ENCODE measurements around the gene NEU3.
"Not testable (repeated sequence)": the region's sequence is repeated elsewhere in the genome, so short reads cannot be mapped to it uniquely, and the experiment has no call there.

The NEU3 gene

DNA sequence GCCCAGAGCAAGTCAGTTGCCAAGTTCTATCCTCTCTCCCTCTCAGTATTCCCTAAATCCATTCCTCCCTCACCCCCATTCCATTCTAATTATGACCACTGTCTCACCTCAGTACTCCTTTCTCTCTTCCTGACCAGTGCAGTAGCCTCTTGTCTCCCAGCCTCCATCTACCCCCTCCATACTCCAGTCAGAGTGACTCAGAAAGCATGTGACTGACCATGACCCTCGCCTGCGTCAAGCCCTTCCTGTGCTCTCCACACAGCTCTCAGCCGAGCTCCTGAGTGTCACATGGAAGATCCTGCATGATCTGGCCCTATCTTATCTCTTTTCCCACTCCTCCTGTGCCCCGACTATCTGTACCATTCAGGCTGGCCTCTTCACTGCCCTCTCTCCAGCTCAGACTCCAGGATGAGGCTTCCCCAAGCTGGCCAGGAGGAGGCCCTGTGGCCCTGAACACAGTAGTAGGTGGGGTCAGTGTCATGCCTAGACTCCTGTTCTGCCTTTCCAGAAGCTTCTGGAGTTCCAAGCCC, 42.6 kb downstream of the NEU3 start:
- DNase-seq = no peak

GRCh38 chr11:75031771-75032549, 43.2 kb downstream of the NEU3 start:
- DNase-seq = peak; percentile 48

DNA sequence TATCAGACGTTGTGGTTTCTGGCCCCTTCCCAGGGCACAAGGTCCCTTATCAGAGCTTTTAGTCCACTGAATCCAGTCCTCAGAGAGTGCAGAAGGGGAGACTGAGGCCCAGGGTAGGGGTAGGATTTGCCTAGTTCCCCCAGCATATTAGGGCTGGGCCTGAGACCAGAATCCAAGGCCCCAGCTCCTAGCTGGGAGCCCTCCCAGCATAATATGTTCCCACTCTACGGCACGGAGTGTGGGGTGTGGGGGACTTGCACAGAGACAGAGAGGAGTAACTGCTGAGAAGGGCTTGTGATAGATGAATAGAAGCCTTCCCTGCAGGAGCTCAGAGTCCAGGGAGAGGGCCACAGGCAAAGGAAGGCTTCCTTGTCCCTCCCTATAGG, 43.8 kb downstream of the NEU3 start:
- DNase-seq = no peak

DNA sequence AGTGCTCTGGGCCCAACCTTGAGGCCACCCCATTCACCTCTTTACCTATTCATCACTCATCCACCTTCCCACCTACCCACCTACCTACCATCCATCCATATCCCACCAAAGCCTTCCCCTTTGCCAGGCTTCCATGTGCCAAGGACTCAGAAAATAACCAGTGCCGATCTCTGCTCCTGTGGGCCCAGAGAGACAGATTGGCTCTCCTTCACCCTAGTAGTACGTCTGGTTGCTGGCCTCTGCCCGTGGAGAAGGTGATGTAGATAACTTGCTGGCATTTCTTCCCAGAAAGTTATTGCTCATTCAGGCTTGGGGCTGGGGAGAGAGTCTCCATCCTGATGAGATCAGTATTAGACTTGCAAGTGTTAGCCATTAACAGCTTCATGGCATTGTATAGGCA, 45.2 kb downstream of the NEU3 start:
- DNase-seq = no peak

GRCh38 chr11:75035256-75035655, 46.5 kb downstream of the NEU3 start:
- DNase-seq = no peak

- DNase-seq = no peak
Observed at GRCh38 chr11:75035911-75036565, 47.3 kb downstream of the NEU3 start.

GRCh38 chr11:75040167-75040770, 51.5 kb downstream of the NEU3 start:
- DNase-seq = no peak

DNA sequence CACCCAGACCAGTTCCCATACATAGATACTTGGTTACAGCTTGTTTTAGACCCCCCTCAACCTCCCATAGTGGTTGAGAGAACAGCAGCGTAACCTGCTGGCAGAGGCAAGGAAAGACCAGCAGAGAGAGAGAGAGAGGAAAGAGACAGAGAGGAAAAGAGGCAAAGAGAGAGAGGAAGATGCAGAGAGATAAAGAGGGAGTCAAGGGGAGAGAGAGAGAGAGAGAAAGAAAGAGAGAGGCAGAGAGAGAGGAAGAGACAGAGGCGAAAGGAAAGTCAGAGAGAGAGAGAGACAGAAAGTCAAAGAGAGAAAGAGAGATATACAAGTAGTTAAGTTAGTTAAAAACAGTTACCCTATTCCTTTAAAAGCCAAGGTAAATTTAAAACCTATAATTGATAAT, 52.5 kb downstream of the NEU3 start:
- no peak for DNase-seq

DNA sequence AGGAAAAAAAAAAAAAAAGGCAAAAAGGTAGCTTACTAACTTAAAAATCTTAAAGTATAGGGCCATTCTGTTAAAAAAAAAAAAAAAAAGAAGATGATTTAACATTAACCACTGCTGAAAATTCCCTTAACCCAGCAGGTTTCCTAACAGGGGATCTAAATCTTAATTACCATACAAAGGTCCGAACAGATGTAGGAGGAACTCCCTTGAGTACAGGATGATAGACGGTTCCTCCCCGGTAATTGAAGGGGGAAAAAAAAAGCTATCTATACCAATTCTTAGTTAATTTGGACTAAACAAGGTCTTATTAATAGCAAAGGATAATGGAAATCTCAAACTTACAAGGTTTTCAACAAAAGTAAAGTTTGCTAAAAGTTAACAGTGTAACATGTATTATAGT, 53.1 kb downstream of the NEU3 start:
- not testable (repeated sequence) for DNase-seq

DNA sequence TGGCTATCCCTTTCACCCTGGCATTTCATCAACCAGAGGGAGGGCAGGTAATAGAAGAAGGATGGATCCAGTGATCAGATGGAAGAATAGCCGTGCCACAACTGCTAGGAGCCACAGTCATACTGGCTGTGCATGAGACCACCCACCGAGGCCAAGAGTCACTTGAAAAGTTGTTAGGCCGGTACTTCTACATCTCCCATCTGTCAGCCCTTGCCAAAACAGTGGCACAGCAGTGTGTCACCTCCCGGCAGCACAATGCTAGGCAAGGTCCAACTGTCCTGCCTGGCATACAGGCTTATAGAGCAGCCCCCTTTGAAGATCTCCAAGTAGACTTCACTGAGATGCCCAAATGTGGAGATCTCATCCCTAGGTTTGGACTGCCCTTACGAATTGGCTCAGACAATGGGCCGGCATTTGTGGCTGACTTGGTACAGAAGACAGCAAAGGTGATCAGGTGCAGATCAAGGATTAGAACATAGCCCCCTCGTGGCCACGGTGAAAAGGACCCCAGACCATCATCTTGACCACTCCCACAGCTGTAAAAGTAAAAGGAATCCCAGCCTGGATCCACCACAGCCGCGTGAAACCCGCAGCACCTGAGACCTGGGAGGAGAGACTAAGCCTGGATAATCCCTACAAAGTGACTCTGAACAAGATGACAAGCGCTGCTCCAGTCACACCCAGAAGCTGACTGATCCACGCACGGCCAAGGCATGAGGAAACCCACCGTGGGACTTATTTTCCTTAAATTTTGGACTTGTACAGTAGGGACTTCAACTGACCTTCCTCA, 55.8 kb downstream of the NEU3 start:
- DNase-seq = not testable (repeated sequence)

- DNase-seq = not testable (repeated sequence)
Observed at GRCh38 chr11:75046668-75047067, 57.9 kb downstream of the NEU3 start.

GRCh38 chr11:75047191-75047590, 58.5 kb downstream of the NEU3 start:
- DNase-seq = no peak

DNA sequence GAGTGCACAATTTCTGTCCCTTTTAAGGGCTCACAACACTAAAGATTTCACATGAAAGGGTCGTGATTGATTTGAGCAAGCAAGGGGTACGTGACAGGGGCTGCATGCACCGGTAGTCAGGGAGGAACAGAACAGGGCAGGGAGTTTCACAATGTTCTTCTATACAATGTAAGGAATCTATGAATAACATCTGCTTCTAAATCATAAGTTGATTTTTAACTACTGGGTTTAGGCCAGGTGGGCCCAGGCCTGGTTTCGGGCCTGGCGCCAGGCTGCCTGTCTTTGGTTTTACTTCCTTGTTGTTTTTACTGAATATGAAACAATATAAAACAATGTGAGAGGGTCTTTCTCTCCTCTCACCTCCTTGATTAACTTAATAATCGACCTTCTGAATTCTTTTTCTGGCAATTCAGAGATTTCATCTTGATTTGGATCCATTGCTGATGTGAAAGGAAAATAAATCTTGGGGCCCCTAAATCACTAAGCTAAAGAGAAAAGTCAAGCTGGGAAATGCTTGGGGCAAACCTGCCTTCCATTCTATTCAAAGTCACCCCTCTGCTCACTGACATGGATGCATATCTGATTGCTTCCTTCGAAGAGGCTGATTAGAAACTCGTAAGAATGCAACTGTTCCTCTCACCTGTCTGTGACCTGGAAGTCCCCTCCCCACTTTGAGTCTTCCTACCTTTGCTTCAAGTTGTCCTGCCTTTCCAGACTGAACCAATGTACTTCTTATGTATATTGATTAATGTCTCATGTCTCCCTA, 61.0 kb downstream of the NEU3 start:
- DNase-seq = not testable (repeated sequence)

- no peak for DNase-seq
Observed at GRCh38 chr11:75050516-75050915, 61.8 kb downstream of the NEU3 start.

DNA sequence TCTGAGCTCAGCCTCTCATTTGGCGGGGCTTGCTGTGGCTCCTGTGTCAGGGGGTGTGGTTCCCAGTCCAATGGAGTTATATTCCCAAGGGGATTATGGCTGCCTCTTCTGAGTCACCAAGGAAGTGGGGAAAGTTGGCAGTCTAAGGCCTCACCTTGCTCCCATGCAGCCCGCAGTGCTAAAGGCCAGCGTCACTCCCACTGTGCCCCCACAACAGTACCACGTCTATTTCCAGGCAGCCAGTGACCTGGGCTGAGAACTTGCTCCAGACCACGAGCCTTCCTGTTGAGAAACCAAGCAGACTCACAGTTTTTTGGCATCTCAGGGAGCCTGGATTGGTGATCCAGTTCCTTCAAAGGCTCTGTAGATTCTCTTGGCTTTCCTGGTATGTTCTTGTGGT, 62.3 kb downstream of the NEU3 start:
- no peak for DNase-seq

DNA sequence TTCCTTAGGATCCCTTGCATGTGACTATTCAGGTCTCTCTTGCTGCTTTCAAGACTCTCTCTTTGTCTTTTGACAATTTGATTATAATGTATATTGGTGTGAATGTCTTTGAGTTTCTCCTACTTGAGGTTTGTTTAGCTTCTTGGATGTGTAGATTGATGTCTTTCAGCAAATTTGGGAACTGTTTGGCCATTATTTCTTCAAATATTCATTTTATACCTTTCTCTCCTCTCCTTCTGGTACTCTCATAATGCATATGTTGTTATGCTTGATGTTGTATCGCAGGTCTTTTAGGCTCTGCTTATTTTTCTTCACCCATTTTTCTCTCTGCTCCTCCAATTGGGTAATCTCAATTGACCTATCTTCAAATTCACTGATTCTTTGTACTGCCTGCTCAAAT, 63.7 kb downstream of the NEU3 start:
- no peak for DNase-seq

- no peak for DNase-seq
Observed at GRCh38 chr11:75055511-75055910, 66.8 kb downstream of the NEU3 start.

DNA sequence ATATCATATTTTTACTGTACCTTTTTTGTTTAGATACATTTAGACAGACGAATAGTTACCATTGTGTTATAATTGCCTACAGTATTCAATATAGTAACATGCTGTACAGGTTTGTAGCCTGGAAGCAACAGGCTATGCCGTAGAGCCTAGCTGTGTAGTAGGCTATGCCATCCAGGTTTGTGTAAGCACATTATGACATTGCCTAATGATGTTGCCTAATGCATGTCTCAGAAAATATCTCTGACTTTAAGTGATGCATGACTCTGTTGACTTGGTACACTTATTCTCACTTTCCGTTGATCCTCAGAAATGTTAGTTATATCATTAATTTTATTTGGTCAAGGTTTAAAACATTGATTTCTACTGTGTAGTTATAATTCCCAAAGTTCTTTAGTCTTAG, 68.1 kb downstream of the NEU3 start:
- no peak for DNase-seq

GRCh38 chr11:75059299-75059698, 70.6 kb downstream of the NEU3 start:
- DNase-seq = no peak

GRCh38 chr11:75063741-75064314, 75.1 kb downstream of the NEU3 start:
- DNase-seq = no peak

DNA sequence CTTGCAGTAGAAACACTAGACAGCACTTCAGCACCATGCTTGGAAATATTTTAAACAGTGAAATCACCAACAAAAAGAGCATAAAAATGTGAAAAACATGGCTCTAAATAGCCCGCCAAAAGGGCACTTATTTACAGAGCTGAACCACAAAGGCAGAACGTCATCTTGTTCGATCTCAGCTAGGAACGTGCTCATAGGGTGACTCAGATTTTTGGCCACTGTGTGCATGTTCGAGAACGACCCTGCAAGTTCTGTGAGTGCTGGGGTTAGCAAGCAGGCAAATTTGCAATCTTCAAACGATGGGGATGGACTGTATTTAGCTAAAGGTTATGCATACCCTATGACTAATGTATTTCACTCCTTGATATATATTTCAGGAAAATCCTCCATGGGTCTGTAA, 77.3 kb downstream of the NEU3 start:
- no peak for DNase-seq
